ENCODE data around the gene TNFRSF25.

GRCh38 chr1:6425658-6426057 is 40.3 kb downstream of the TNFRSF25 start:
- no peak for TF ChIP-seq POLR2A (IDR thresholded peaks at IDR 0.05; ENCODE audit: low read length)
- TF ChIP-seq, protein P1, sequence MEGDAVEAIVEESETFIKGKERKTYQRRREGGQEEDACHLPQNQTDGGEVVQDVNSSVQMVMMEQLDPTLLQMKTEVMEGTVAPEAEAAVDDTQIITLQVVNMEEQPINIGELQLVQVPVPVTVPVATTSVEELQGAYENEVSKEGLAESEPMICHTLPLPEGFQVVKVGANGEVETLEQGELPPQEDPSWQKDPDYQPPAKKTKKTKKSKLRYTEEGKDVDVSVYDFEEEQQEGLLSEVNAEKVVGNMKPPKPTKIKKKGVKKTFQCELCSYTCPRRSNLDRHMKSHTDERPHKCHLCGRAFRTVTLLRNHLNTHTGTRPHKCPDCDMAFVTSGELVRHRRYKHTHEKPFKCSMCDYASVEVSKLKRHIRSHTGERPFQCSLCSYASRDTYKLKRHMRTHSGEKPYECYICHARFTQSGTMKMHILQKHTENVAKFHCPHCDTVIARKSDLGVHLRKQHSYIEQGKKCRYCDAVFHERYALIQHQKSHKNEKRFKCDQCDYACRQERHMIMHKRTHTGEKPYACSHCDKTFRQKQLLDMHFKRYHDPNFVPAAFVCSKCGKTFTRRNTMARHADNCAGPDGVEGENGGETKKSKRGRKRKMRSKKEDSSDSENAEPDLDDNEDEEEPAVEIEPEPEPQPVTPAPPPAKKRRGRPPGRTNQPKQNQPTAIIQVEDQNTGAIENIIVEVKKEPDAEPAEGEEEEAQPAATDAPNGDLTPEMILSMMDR (IDR thresholded peaks at IDR 0.05), result no peak
- no peak for TF ChIP-seq JUNB (IDR thresholded peaks at IDR 0.05)
- TF ChIP-seq RAD21 (conservative IDR thresholded peaks at IDR 0.05 in 1 of 2, IDR thresholded peaks at IDR 0.05 in 1 of 2), result no peak
- no peak for TF ChIP-seq MAZ (IDR thresholded peaks at IDR 0.05; ENCODE audit: borderline replicate concordance, low read depth, low read length)
